ENCODE data around the gene GSTM2.
"Not testable (repeated sequence)": the region's sequence is repeated elsewhere in the genome, so short reads cannot be mapped to it uniquely, and the experiment has no call there.

GSTM2 gene

GRCh38 chr1:109661391-109661790 lies 6.5 kb upstream of the GSTM2 start:
- TF ChIP-seq CTCF (conservative IDR thresholded peaks at IDR 0.05; ENCODE audit: low read depth): no peak
- H3K27ac ChIP-seq: no peak overlapping the region
- no peak for DNase-seq (ENCODE audit: low spot score)
- ChIA-PET POLR2A (ENCODE audit: low non-redundant PET) (no interaction called here), CTCF (interaction anchor here (0.5 to 0.6 kb wide), 2 partner anchors 114 to 1864 kb away, joined by 3 to 4 read pairs; no protein-coding TSS in a partner anchor)

GRCh38 chr1:109664671-109665070 lies 3.2 kb upstream of the GSTM2 start:
- no peak for DNase-seq (ENCODE audit: low spot score)
- POLR2A ChIA-PET (ENCODE audit: low non-redundant PET): no interaction called here
- H3K27ac ChIP-seq: no peak overlapping the region
- CTCF ChIA-PET: no interaction called here
- TF ChIP-seq CTCF (conservative IDR thresholded peaks at IDR 0.05; ENCODE audit: low read depth): no peak

GRCh38 chr1:109668123-109668775 lies 392 bp downstream of the GSTM2 start:
- no peak for TF ChIP-seq CTCF (conservative IDR thresholded peaks at IDR 0.05; ENCODE audit: low read depth)
- POLR2A ChIA-PET (ENCODE audit: low non-redundant PET): no interaction called here
- H3K27ac ChIP-seq: no peak overlapping the region
- DNase-seq (ENCODE audit: low spot score): no peak
- CTCF ChIA-PET: no interaction called here

DNA sequence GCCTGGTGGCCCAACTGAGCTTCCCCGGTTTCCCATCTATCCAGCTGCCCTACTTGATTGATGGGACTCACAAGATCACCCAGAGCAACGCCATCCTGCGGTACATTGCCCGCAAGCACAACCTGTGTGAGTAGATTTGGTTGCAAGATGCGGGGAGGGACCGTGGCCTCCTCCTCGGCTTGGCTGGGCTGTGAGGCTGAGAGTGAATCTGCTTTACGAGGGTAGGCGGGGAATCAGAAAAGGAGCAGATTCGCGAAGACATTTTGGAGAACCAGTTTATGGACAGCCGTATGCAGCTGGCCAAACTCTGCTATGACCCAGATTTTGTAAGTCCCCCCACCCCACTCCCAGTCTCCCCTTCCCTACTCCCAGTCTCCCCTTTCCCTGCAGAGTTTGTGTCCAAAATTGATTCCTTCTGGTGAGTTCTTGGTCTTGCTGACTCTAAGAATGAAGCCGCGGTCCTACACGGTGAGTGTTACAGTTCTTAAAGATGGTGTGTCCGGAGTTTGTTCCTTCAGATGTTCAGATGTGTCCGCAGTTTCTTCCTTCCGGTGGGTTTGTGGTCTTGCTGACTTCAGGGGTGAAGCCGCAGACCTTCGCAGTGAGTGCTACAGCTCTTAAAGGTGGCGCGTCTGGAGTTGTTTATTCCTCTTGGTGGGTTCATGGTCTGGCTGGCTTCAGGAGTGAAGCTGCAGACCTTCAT lies 1.5 kb downstream of the GSTM2 start:
- no peak for TF ChIP-seq CTCF (conservative IDR thresholded peaks at IDR 0.05; ENCODE audit: low read depth)
- CTCF ChIA-PET: interaction anchor here (1.0 kb wide), 1 partner anchor 20 kb away, joined by 4 read pairs; no protein-coding TSS in a partner anchor

DNA sequence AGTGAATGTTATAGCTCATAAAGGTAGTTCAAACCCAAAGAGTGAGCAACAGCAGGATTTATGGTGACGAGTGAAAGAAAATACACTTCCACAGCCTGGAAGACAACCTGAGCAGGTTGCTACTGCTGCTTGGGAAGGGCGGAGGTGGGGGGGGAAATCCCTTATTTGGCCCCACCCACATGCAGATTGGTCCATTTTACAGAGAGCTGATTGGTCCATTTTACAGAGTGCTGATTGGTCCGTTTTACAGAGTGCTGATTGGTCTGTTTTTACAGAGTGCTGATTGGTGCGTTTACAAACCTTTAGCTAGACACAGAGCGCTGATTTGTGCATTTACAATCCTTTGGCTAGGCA lies 2.1 kb downstream of the GSTM2 start:
- POLR2A ChIA-PET (ENCODE audit: low non-redundant PET); DNase-seq (ENCODE audit: low spot score); H3K27ac ChIP-seq: not testable (repeated sequence)
- CTCF ChIA-PET: interaction anchor here (1.0 kb wide), 1 partner anchor 20 kb away, joined by 4 read pairs; no protein-coding TSS in a partner anchor

More for the DNA sequence above, 1.5 kb downstream of the GSTM2 start:
- POLR2A ChIA-PET (ENCODE audit: low non-redundant PET): no interaction called here
- H3K27ac ChIP-seq: no peak overlapping the region
- no peak for DNase-seq (ENCODE audit: low spot score)

DNA sequence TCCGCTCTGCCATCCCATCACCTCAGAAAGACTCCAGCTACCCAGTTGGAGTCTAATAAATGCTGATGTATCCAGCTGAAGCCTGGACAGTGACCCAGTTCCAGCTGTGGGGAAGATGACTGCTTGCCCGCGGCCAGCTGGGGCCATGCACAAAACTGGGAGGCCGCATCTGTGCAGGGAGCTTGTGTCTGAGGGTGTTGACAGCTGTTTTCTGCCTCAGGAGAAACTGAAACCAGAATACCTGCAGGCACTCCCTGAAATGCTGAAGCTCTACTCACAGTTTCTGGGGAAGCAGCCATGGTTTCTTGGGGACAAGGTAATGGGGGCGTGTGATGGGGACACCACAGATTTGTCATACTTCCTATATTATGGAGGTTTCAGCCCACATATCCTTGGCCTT lies 3.2 kb downstream of the GSTM2 start:
- POLR2A ChIA-PET (ENCODE audit: low non-redundant PET): no interaction called here

DNA sequence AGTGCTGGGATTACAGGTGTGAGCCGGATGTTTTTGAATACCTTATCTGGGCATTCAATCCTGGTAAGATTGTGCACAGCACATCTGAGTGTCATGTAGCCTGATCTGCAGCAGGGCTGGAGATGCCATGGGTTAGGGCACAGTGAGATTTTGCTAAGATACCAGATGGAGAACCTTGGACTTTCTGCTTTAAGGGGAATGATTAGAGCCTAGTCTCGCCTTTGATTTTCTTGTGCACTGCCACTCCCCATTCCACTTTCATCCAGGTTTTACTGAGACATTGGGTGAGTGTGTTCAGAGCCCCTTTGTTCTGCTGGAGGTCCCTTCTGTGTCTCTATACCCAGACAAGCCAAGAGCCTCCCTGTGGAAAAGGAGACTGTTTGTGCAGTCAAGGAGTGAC lies 6.0 kb downstream of the GSTM2 start:
- CTCF ChIA-PET; H3K27ac ChIP-seq; DNase-seq (ENCODE audit: low spot score); POLR2A ChIA-PET (ENCODE audit: low non-redundant PET): not testable (repeated sequence)

More for the DNA sequence above, 3.2 kb downstream of the GSTM2 start:
- no peak overlapping the region for H3K27ac ChIP-seq
- no peak for TF ChIP-seq CTCF (conservative IDR thresholded peaks at IDR 0.05; ENCODE audit: low read depth)
- no peak for DNase-seq (ENCODE audit: low spot score)
- CTCF ChIA-PET: interaction anchor here (0.7 kb wide), 1 partner anchor 69 kb away, joined by 3 read pairs; no protein-coding TSS in a partner anchor

- DNase-seq (ENCODE audit: low spot score); POLR2A ChIA-PET (ENCODE audit: low non-redundant PET); H3K27ac ChIP-seq; CTCF ChIA-PET: not testable (repeated sequence)
These were observed 9.0 kb downstream of the GSTM2 start for GRCh38 chr1:109676683-109677381.
